ENCODE results near the gene SGPP1. TPM values are rescaled to one million over a fixed set of nuclear protein-coding genes. Genes with fewer than 3 reads are reported as not detected.

SGPP1 gene
- polyA plus RNA-seq, 1 donor (not counting 4 experiments of a cell fraction or from before 2014, with no cell fraction given), result 28.7 TPM

GRCh38 chr14:63713764-63714163, 14.1 kb downstream of the SGPP1 start:
- H3K4me1 ChIP-seq (ENCODE audit: control insufficient read depth, extremely low read depth, insufficient read depth, low read length), result peaks cover 11% of the 10 kb centered on the region
- H4K20me1 ChIP-seq (ENCODE audit: control insufficient read depth, extremely low read depth, insufficient read depth, low read length), result no peaks in the 10 kb centered on the region
- dilution Hi-C loops (cut with MboI; ENCODE audit: extremely low pct_ligation_motif_present, low sequenced_read_pairs), result no loop called here
- TF ChIP-seq EZH2 (IDR thresholded peaks at IDR 0.05; ENCODE audit: low read length), result no peak
- TF ChIP-seq CTCF (optimal IDR thresholded peaks at IDR 0.05 in 1 of 3, IDR thresholded peaks at IDR 0.05 in 1 of 3, conservative IDR thresholded peaks at IDR 0.05 in 1 of 3; ENCODE audit: extremely low read depth in 1 of 3, insufficient read depth in 2 of 3, low read length in 3 of 3), result no peak
- H3K4me3 ChIP-seq (ENCODE audit: control insufficient read depth in 2 of 3, extremely low read depth in 1 of 3, insufficient read depth in 2 of 3, low read depth in 1 of 3, low read length in 3 of 3), result no peak overlapping the region
- H3K9ac ChIP-seq (ENCODE audit: control insufficient read depth, extremely low read depth, insufficient read depth, low read length), result no peak overlapping the region
- H3K9me1 ChIP-seq (ENCODE audit: control insufficient read depth, extremely low read depth, insufficient read depth, low read length), result no peaks in the 10 kb centered on the region
- peak; percentile 87 for FAIRE-seq
- no peak overlapping the region for H3K4me2 ChIP-seq (ENCODE audit: control insufficient read depth, extremely low read depth, insufficient read depth, low read depth, low read length)
- DNase-seq (ENCODE audit: low read depth, low spot score), result no peak
- no peaks in the 10 kb centered on the region for H3K9me3 ChIP-seq (ENCODE audit: control insufficient read depth, low read depth, low read length)
- peak overlapping the region; percentile 37 for H3K27ac ChIP-seq (ENCODE audit: control insufficient read depth, insufficient read depth, low read length)
- no peaks in the 10 kb centered on the region for H3K36me3 ChIP-seq (ENCODE audit: control insufficient read depth in 2 of 2, extremely low read depth in 1 of 2, insufficient read depth in 2 of 2, low read length in 2 of 2)
- H3K79me2 ChIP-seq (ENCODE audit: control insufficient read depth, insufficient read depth, low read length), result peaks cover 18% of the 10 kb centered on the region
- H3K27me3 ChIP-seq (ENCODE audit: control insufficient read depth, extremely low read depth, insufficient read depth, low read length), result no peaks in the 10 kb centered on the region
- H2AFZ ChIP-seq (ENCODE audit: control insufficient read depth, low read length), result no peak overlapping the region

- Histone ChIP-seq H3K36me3 (ENCODE audit: control insufficient read depth in 2 of 2, extremely low read depth in 1 of 2, insufficient read depth in 2 of 2, low read length in 2 of 2) (no peaks in the 10 kb centered on the region), H2AFZ (ENCODE audit: control insufficient read depth, low read length) (no peak overlapping the region), H3K9me1 (ENCODE audit: control insufficient read depth, extremely low read depth, insufficient read depth, low read length) (no peaks in the 10 kb centered on the region), H3K4me2 (ENCODE audit: control insufficient read depth, extremely low read depth, insufficient read depth, low read depth, low read length) (no peak overlapping the region), H3K9me3 (ENCODE audit: control insufficient read depth, low read depth, low read length) (no peaks in the 10 kb centered on the region), H3K4me1 (ENCODE audit: control insufficient read depth, extremely low read depth, insufficient read depth, low read length) (peaks cover 11% of the 10 kb centered on the region), H4K20me1 (ENCODE audit: control insufficient read depth, extremely low read depth, insufficient read depth, low read length) (no peaks in the 10 kb centered on the region), H3K27me3 (ENCODE audit: control insufficient read depth, extremely low read depth, insufficient read depth, low read length) (no peaks in the 10 kb centered on the region), H3K27ac (ENCODE audit: control insufficient read depth, insufficient read depth, low read length) (peak overlapping the region; percentile 37), H3K9ac (ENCODE audit: control insufficient read depth, extremely low read depth, insufficient read depth, low read length) (no peak overlapping the region), H3K4me3 (ENCODE audit: control insufficient read depth in 2 of 3, extremely low read depth in 1 of 3, insufficient read depth in 2 of 3, low read depth in 1 of 3, low read length in 3 of 3) (no peak overlapping the region), H3K79me2 (ENCODE audit: control insufficient read depth, insufficient read depth, low read length) (peaks cover 15% of the 10 kb centered on the region)
- DNase-seq (ENCODE audit: low read depth, low spot score) (no peak), FAIRE-seq (no peak)
- dilution Hi-C loops (cut with MboI; ENCODE audit: extremely low pct_ligation_motif_present, low sequenced_read_pairs), result no loop called here
- TF ChIP-seq EZH2 (IDR thresholded peaks at IDR 0.05; ENCODE audit: low read length) (no peak), CTCF (optimal IDR thresholded peaks at IDR 0.05 in 1 of 3, IDR thresholded peaks at IDR 0.05 in 1 of 3, conservative IDR thresholded peaks at IDR 0.05 in 1 of 3; ENCODE audit: extremely low read depth in 1 of 3, insufficient read depth in 2 of 3, low read length in 3 of 3) (no peak)
Observed at GRCh38 chr14:63713058-63713457, 14.8 kb downstream of the SGPP1 start.
